ENCODE results near the gene KCNQ1. TPM values are rescaled to one million over a fixed set of nuclear protein-coding genes. Genes with fewer than 3 reads are reported as not detected.
A peak's percentile ranks its signal among the peaks of the same experiment; 100 is the strongest.

KCNQ1 gene
- polyA plus RNA-seq, 5 donors, result 6.2 to 11.5 (median 8.5) TPM

DNA sequence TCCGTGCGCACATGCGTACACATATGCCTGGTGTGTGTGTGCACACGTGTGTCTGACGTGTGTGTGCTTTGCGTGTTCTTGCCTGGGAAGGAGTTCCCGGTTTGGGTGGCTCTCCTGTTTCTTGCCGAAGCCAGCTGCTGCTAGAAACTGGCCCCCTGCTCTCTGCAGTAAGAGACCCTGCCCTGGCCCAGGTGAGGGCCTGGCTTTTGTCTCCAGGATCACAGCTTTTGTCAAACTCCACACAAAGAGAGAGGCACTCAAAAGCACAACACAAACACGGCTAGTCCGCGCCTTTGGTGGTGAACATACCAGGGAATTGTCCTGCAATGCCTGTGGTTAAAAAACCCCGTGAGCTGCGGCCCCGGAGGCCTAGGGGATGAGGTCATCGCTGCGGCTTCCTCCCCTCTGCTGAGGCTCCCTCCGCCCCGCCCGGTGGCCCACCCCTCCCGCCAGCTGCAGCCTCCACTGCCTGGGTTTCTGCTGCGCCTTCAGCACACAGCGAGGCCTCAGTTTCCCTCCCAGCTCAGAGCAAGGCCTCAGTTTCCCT, 88.9 kb downstream of the KCNQ1 start:
- DNase-seq, result peak; percentile 60 to 64

DNA sequence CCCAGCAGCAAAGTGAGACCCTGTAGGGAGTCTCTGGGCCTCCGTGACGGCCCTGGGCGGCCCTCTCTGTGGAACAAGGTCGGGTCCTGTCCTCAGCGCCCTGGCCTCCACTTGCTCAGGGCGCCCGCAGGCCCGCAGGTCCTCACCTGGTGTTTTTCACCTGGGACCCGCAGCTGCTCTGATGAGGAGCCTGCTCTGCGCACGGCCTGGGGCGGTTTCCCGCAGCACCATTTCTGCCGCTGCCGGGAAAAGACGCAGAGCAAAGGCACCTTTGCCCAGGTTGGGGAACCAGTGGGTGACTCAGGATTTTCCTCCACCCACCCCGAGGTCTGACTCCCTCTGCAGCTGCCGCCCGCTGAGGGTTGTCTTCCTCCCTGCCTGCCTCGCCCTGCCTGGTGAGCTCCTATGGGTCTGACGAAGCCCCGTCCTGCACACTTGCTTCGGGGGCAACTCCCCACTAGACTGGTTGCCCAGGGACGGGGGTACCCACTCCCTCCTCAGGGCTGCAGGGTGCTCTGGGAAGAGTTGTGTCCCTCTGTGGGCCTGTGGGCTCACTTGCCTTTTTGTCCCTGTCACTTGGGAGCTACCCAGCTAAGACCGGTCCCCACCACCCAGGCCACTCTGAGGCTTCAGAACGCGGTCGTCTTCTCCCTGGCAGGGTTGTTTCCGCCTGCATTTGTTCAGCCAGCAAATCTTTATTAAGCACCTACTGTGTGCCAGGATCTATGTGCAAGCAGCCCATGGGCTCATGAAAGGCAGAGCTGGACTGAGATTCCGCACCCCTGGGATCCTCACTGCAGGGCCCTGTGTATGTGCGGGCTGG, 89.5 kb downstream of the KCNQ1 start:
- DNase-seq, result no peak

DNA sequence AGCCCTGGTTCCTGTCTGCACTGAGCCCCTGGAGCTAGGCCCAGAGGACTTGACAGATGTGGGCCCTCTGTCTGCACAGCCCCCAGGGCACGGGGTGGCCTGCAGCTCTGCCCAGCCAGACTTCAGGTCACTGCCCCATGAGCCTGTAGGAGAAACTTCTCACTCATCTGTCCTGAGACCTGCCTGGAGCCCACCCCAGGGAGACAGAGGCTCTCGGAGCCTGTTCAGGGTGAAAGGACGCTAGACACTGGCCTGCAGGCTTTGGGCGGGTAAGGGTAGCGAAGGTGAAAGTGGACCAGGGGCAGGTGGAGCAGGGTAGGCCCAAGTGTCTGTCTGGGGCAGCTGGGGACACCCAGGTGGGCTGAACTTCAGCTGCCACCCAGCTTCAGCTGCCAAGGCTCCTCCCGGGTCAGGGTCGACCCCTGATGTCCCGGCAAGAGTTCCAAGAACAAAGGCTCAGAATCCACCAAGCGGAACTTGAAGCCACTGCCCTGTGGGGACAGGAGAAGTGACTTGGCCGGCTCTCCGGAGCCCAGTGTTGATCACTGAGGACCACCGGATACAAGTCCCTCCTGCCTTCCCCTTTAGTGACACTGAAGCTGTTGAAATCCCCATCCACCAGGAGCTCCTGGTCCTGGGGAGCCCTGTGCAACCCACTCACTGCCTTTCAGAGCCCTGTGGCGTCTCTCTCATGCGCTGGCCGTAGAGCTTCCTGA, 90.3 kb downstream of the KCNQ1 start:
- no peak for DNase-seq

DNA sequence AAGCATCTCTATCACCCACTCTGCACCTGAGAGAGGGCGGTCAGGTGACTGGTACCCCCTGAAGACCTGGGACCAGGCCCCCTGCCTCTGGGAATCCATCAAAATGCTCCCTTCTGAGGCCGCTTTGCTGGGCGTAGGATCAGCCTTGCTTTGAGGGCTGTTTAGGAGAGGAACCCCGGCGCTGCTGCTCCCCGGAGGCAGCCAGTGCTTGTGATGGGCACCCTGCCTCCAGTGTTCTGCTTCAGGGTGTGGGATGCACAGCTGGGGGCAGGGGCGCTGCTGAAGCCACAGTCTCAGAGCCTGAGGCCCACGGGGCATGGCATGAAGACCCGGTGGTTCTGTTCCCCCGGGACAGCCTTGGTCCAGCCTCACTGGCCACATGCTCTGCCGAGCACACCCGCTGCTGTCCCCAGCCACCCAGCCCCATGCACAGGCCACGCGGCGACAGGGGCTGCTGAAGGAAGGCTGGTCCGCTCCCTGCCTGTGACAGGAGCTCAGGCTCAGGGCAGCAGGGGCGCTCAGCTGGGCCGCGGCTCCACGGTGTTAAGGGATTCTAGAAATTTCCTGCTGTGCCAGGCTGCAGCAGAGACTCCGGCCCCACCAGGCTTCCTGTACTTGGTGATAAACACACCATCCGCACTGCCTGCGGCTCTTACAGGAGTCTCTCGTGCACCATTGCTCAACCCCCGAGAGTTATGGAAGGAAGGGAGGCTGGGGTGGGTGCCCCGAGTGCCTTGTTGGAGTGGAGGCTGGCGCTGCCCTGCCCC, 91.0 kb downstream of the KCNQ1 start:
- no peak for DNase-seq

DNA sequence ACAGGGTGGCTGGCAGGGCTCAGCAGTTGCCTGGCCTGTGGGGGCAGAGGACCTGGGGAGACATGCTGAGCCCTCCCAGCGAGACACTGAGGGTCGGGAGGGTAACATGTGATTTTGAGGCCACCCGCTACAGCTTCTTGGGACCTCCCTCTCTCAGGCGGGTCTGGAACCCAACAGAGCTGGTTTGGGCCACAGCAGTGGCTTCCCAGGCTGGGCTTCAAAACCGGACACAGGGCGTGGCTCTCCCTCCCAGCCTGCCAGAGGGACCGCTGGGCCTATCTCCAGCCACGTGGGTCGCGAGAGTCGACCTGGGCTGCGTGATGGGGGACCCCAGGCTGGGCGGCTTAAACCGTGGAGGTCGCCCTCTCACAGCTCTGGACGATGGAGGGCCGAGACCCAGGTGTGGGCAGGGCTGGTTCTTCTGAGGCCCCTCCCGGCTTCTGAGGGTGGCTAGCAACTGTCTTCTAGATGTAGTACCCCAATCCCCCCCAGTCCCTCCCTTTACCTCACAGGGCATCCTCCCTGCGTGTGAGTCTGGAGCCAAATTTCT, 91.7 kb downstream of the KCNQ1 start:
- no peak for DNase-seq

DNA sequence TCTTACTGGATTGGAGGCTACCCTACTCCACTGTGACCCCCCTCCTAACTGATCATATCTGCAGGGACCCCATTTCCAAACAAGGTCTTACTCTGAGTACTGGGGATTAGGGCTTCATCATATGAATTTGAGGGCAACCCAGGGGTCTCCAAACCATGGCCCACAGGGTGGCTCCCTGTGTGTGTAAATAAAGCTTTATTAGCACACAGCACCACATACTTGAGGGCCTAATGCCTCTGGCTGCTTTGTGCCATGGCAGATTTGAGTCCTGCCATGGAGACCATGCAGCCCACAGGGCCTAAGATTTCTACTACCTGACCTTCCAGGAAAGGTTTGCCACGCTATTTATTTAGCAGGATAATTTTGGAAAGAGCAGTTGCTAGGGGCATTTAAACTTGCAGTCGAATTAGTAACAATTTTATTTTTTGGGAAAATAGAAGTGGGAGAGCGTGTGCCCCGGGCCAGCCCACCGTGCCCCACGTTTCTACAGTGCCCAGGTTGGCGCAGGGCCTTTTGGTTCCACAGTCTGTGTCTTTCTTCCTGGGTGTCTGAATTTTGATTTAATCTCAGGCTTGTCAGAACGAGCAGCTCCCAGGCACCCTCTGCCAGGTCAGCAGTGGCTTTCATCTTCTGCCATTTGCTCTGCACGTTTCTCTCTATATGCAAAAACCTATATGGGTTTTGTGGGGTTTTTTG, 92.3 kb downstream of the KCNQ1 start:
- no peak for DNase-seq

DNA sequence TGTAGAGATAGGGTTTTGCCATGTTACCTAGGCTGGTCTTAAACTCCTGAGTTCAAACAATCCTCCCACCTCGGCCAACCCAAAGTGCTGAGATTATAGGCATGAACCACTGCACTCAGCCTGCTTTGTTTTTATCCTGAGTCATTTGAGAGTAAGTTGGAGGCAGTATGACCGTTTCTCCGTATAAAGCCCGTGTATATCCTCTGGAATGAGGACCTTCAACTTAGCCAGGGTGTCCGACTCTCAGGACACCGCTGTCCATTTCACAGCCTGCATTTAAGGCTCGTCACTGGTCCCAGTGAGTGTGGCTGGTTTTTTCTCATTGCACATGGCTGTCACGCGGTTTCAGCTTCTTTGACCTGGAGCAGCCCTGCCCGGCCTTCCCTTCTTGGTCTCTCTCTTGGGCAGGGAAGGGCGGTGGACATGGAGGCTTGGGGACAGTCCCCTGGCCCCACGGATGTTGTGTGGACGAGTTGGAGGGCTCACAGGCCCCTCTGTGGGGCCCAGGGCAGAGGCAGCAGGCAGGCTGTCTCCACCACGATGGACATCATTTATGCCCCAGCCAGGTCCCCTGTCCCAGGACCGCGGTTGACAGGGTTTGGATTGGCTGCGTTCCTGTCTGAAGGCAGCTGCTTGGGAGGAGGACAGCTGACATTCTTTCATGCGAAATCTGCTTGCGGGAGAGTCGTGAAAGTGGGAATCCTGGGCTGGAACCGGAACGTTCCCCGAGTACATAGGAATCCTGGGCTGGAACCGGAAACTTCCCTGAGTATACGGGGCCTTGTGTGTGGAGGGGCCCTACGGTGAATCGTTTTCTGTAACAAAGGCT, 93.3 kb downstream of the KCNQ1 start:
- no peak for DNase-seq

DNA sequence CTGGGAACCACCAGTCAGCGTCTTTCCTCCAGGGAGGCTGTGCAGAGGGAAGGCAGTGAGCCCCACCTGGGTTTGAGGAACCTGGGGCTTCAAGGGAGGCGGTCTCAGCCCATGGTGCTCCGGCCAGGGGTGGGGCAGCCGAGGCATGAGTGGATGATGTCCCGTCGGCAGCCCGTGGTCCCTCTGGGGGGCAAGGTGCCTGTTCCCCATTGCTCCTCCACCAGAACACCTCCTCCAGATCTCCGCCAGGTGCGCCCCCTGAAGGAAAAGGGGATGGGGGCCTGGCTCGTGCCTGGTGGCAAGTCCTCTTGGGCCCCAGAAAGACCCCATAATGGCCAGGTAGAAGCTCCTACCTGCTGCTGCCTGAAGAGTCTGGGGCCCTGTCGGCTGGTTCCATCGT, 94.1 kb downstream of the KCNQ1 start:
- DNase-seq, result no peak

DNA sequence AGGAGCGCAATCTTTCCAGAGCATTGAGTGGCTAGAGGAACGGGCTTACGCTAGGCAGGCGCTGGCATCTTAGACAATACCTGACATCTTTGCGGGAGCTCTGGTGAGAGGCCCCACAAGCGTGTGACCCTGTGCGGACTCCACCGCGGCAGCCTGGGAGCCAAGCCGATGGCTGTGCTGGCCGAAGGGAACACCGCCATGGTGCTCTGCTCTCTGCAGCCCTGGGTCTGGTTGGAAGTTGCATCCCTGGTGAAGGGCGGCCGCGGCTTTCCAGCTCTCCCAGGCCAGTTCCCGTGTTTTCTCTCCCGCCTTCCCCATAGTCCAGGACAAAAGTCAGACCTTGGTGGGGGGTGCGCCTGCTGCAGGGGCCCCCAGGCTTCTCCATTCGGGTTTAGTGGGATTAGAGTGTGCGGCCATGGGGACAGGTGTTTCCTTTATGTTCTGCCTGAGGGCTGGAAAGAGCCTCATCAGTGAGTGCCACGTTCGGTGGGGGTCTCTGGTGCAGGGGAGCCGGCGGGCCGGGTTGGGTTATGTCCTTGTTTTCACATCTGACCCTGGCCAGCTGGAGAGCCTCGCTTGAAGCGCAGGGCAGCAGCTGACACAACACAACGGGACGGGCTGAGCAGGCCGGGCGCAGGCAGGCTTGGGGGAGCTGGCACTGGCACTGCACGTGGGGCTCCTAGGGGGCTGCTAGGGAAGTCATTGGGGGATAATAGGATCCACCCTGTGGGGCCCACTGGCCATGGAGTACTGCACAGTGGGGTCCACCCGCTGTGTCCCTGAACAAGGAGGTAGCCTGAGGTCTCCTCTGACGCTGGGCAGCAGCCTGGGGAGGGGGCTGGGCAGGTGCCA, 94.8 kb downstream of the KCNQ1 start:
- DNase-seq, result no peak

DNA sequence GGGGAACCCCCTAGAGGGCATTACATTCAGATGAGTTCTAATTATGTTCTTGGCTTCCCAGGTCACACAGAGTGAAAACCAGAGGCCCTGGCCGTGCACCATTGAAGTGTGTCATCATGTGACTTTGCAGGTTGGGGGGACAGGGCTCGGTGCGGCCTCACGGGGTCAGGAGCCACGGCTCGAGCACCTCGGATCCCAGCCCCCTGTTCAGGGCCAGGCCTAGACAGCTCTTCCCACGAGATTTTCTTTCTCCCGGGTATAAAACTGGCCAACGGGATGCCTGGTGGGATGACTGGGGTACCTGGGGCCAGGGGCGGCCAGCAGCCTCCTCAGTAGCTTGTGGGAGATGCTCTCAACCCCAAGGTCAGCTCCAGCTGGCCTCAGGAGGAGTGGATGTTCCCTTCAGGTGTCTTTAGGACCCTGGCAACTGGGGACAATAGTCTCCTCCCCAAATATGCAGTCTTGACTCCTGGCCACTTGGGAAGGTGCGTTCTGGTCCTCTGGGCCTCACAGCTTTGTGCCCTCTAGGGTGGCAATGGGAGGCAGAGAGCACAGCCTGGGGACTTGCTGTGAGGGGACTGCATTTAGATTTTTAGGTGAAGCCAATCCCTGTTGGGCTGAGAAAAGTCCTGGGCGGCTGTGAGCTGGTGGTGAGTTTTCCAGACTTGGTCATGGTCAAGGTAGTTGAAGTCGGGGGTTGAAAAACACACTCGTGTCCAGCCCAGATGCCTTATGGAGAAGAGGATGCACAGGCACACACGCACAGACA, 95.6 kb downstream of the KCNQ1 start:
- no peak for DNase-seq

DNA sequence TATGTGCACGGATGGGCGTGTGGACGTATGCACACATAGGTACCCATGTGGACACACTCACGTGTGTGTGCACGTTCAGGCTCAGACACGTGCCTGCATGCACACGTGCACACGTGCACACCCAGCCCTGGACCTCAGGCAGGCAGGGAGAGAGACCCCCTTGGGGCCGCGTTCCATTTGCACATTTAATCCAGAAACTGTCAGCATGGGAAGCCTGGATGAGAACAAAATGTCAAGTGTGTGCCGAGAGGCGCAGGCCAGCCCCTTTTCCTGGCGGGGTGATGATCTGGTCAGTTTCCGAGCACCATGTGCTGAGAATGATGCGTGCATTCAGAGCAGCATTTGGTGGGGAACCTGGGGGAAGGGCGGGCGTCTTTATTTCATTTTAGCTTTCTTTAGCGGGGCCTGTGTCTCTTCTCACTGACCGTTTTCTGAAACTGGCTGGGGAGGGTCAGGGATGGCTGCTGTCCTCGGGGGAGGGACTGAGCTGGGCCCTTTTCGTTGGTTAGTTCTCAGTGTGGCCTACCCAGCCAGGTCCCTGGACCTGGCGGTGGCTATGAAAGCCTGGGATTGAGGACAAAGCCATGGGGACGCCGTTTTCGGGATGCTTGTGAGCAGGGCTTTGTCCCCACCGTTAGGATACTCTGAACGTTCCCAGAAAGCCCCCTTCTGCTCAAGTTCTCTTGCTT, 96.3 kb downstream of the KCNQ1 start:
- no peak for DNase-seq

DNA sequence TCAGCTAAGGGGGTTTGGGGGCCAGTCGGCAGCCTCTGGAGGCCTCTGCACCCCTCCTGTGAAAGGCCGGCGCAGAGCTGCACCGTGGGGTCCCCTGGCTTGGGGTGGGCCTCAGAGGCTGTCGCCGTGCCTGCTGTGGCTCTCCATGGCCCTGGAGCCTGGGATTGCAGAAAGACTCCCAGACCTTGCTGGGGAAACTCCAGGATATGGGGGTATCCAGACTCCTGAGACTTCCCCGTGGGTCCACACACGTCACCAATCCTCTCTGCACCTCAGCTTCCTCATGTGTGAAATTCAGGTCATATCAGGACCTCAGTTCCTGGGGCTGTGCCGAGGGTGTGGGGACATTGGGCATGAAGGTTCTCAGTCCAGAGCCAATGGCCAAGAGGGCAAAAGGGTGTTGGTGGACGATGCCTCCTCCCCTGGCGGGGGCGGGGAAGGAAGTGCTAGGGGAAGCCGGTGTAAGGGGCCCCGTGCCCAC, 97.1 kb downstream of the KCNQ1 start:
- no peak for DNase-seq

DNA sequence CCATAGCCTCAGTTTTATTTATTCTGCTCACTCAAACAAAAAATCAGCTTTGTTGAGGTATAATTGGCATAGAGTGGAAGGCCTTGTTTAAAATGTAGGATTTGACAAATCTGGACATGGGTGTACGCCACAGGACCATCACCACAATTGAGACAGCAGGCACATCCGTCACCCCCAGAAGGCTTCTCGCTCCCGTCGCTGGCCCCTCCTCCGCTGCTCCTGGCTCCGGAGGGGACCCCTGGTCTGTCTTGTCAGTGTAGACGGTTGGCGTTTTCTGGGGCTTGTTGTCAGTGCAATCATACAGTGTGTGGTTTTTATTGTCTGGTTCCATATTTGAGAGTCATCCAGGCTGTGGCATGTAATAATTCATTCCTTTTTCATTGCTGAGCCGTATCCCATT, 97.6 kb downstream of the KCNQ1 start:
- no peak for DNase-seq

DNA sequence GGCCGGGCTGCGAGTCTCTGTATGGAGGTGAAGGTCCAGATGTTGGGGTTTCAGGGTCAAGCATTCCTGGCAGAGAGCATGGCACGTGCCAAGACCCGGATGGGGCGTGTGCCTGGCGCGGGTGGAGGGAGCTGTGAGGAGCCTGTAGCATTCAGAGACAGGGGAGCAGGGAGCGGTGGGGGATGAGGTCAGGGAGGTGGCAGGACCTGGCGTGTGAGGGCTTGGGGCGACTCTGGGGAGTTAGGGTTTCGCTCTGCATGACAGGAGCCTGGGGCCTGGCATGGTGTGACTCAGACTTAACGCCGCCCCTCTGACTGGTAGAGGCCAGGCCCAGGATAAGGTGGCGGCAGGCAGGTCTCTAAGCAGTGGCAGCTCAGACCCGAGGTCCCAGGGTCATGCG, 103.0 kb downstream of the KCNQ1 start:
- no peak for DNase-seq

DNA sequence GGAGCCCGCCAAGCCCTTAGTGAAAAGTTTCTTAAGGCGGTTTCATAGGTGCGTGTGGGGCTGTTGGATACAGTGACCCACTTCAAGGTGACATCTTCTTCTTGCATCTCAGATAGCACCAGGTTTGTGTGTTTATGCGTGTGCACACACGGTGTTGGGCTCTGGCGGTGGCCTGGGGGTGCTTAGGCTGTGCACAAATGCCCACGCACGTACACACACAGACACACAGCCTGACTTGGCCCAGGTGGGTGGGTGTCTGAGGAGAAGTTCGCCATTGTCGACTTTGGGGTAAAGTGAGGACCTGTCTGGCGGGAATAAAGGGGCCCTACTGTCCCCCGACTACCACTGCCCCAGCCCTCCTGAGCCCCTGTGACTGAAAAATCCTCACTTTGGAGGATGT, 103.8 kb downstream of the KCNQ1 start:
- DNase-seq, result no peak

DNA sequence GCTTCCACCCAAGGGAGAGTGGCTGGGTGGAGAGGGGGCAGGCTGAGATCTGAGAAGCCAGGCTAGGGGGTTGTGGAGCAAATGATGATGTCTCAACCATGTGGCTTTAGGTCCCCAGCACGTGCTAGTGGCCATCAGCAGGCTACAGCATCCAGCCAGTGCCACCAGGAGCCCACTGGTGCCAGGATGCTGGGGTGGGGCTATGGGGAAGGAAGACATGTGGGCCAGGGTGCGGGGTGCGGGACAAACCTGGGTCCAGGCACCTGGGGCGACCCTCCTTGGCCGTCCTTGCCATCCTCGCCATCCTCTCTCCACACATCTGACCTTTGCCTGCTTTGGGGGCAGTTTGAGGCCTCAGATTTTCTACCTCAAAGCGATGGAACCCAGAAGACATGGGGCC, 104.3 kb downstream of the KCNQ1 start:
- DNase-seq, result no peak

DNA sequence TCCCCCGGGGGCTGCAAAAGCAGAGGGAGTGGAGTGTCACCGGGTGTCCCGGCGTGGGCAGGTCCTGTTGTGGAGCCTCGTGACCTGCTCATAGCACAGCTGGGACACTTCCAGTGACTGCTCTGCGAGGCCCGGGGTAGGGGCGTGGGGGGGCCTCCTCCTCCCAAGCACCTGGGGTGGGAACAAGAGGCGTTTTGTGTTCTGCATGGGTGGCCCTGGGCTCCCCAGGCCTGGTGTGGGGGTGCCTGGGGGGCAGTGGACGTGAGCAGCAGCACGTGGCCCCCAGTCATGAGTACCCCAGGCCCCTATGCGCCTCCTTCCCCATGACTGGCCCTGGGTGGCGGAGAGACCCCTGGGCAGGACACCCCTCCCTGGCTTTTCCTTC, 104.7 kb downstream of the KCNQ1 start:
- DNase-seq, result no peak

All from right lung (tissue), 5 donors.